HG03103 (cell line): Measurements from ENCODE around the gene DIAPH2.
"Not testable (repeated sequence)": the region's sequence is repeated elsewhere in the genome, so short reads cannot be mapped to it uniquely, and the experiment has no call there.

Source experiments
- ATAC-seq: cut with Tn5 transposase; IDR thresholded peaks from one replicate; pipeline ENCODE4 v1.9.1; 2021; ENCODE audit warnings: low read depth; ENCODE audit not compliant: unreplicated experiment

Gene DIAPH2

GRCh38 chrX:97409632-97410415 lies 725.2 kb downstream of the DIAPH2 start:
- ATAC-seq: not testable (repeated sequence)

- ATAC-seq: no peak
Observed at GRCh38 chrX:97416461-97416860, 731.8 kb downstream of the DIAPH2 start.

GRCh38 chrX:97429101-97429500 lies 744.5 kb downstream of the DIAPH2 start:
- ATAC-seq: no peak

- no peak for ATAC-seq
Observed at GRCh38 chrX:97431281-97431680, 746.6 kb downstream of the DIAPH2 start.

- no peak for ATAC-seq
Observed at GRCh38 chrX:97446298-97446882, 761.7 kb downstream of the DIAPH2 start.

GRCh38 chrX:97447306-97447705 lies 762.7 kb downstream of the DIAPH2 start:
- ATAC-seq: no peak

GRCh38 chrX:97452283-97452682 lies 767.6 kb downstream of the DIAPH2 start:
- ATAC-seq: peak; percentile 67

- ATAC-seq: no peak
Observed at GRCh38 chrX:97461763-97462162, 777.1 kb downstream of the DIAPH2 start.

GRCh38 chrX:97471071-97471470 lies 786.4 kb downstream of the DIAPH2 start:
- no peak for ATAC-seq

GRCh38 chrX:97474933-97475332 lies 790.3 kb downstream of the DIAPH2 start:
- ATAC-seq: no peak

- ATAC-seq: no peak
Observed at GRCh38 chrX:97479106-97479890, 794.7 kb downstream of the DIAPH2 start.

GRCh38 chrX:97481228-97481627 lies 796.6 kb downstream of the DIAPH2 start:
- no peak for ATAC-seq

- ATAC-seq: no peak
Observed at GRCh38 chrX:97482666-97483300, 798.1 kb downstream of the DIAPH2 start.

- ATAC-seq: no peak
Observed at GRCh38 chrX:97490656-97491055, 806.0 kb downstream of the DIAPH2 start.

GRCh38 chrX:97494756-97495372 lies 810.2 kb downstream of the DIAPH2 start:
- ATAC-seq: peak; percentile 94

- ATAC-seq: no peak
Observed at GRCh38 chrX:97498093-97498492, 813.5 kb downstream of the DIAPH2 start.

GRCh38 chrX:97504431-97504830 lies 819.8 kb downstream of the DIAPH2 start:
- no peak for ATAC-seq

GRCh38 chrX:97517763-97518162 lies 833.1 kb downstream of the DIAPH2 start:
- ATAC-seq: no peak

GRCh38 chrX:97522307-97522706 lies 837.7 kb downstream of the DIAPH2 start:
- no peak for ATAC-seq

GRCh38 chrX:97524340-97524739 lies 839.7 kb downstream of the DIAPH2 start:
- ATAC-seq: no peak

- no peak for ATAC-seq
Observed at GRCh38 chrX:97524997-97525396, 840.4 kb downstream of the DIAPH2 start.
